Colon (tissue), 2 donors: Measurements from ENCODE around the gene TTC28.

Experiments
- FAIRE-seq: peaks from 2 replicates; lab custom pipeline; 2012; peaks lifted over from hg19 to GRCh38; lab: Jason Lieb, UNC
- donor health status: control.
- donor health status: control.

The TTC28 gene

DNA sequence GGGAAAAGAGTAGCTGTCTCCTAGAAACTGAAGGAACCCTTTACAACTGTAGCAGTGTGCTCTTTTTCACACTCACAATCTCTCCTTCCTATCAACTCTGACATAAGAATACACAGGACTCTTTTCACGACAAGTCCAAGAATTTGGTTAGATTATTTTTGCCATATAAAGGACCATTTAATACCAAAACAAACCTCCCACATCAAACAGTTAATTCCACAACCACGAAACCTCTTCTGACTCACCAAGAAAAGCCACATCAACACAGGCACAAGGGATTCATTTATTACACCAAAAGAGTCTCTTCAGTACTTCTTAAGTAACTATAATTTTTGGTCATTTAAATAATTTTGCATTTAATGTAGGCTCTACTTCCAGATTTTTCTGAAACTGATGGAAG lies 538.0 kb downstream of the TTC28 start:
- no peak for FAIRE-seq

DNA sequence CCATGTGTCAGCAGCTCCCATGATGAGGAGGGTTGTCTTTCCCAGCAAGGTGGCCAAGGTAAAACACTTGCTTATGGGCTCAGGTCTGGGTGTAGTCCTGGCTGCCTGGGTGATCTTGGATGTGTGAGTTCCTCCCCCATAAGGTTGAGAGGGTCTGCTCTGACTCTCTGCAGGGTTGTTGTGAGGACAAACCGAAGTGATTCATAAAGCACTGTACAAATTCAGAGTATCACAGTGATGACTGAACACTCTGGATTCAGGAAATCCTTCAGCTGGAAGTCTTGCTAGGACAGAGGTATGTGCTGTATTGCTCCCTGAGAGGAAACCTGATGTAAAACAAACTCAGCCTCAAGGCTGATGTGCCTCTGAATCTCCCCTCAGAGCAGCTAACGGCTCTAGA lies 539.7 kb downstream of the TTC28 start:
- FAIRE-seq = no peak

DNA sequence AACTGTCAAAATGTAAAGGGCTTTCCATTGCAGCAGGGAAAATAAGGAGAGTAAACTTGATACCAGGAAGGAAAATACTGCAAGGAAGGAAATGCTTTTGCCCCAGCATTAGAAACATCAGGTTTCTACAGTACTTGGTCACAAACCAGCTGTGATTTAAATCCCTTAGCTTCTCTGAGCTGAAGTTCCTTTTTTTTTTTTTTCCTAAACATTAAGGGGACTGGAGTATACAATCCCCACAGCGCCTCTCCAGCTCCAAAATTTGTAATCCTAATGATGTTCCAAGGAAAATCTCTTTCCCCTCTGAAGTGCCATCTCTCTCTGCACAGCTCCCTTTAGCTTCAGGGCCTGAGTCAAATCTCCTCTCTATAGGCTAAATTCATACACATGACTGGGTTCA lies 540.1 kb downstream of the TTC28 start:
- no peak for FAIRE-seq

DNA sequence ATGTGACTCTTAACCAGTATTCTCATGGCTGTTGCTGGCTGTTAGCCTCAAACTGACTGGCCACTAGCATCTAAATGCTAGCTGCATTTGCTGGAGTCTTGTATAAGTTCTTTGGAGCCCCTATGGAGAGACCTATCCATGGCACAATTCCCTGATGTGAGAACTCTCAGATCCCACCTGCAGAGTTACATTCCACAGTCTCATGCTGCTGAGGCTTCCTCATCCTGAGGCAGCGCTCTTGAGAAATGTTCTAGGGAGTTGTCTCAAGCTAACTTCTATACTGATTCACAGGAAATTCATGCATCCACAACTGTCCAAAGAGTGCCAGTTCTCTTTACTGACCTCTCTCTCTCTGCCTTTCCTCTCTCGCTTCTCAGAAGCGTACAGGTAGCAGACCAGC lies 542.6 kb downstream of the TTC28 start:
- no peak for FAIRE-seq

DNA sequence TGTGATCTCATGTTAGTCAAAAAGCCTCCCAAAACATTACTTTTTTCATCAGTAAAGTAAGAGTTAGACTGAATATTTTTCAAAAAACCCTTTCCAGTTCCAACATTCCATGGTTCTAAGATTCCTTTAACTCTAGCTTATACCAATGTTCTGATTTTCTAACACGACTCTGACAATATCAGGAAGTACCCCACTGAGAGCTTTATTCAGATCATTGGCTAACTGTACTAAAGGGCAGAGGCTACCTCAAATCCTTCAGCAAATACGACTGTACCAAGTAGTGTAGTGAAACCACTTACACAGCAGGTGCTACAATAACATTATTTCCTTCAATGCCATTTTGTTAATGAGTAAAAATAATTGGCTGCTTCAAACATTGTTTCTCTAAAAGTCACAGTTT lies 547.2 kb downstream of the TTC28 start:
- FAIRE-seq = no peak

DNA sequence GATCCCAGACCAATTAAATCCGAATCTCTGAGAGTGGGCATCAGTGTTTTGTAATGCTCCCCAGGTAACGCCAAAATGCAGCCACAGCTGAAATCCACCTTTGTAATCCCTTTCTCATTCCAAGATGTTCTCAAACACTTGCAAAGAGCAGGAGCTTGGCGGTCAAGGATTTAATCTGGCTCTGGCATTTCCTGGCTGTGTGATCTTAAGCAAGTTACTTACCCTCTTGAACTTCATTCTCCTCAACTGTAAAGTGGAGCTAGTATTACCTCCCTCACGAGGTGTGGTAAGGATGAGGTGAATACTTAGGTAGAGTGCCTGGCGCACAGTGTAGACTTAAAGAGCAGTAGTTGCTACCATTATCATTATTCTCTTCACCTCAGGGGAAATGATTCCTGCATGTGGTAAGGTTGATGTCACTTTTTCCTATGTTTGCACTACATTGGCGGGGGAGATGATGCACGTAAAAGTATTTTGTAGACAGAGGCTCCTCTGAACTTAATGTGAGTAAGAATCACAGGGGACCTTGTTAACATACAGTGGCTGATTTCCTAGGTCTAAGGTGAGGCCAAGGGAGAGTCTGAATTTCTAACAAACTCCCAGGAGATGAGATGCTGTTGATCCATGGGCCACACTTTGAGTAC lies 550.2 kb downstream of the TTC28 start:
- no peak for FAIRE-seq

DNA sequence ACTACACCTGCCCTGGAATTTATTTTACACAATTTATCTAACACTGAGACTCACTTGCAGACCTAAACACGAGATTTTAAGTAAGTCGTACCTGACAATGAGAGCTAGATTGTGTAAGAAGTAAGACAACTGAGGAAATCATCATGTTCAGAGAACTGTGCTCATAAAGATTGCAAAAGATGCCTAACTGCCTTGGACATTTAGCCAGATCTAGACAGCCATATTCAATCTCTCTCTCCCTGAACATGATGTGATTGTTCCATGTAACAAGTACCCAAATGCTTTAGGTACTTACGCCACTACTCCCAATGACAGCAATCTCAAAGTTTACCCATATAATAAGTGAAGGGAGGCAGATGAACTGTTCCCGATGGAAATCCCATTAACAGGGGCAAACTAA lies 550.8 kb downstream of the TTC28 start:
- FAIRE-seq = no peak

DNA sequence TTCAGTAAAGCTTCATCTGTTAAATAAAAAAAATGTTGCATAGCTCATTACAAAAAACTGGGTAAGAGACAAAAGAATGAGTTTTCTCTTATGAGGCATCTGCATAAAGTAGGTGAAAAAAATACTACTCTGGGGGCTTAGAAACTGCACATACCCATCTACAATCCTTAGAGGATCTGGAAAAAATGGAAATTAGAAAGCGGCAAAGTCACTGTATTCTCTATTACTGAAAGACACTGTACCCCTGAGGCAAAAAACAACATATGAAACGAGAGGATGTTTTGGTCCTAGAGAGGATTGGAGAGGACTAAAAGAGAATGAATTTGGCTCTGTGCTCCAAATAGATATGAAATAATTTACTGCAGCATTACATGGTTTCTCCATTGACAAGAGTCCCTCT lies 553.8 kb downstream of the TTC28 start:
- no peak for FAIRE-seq

DNA sequence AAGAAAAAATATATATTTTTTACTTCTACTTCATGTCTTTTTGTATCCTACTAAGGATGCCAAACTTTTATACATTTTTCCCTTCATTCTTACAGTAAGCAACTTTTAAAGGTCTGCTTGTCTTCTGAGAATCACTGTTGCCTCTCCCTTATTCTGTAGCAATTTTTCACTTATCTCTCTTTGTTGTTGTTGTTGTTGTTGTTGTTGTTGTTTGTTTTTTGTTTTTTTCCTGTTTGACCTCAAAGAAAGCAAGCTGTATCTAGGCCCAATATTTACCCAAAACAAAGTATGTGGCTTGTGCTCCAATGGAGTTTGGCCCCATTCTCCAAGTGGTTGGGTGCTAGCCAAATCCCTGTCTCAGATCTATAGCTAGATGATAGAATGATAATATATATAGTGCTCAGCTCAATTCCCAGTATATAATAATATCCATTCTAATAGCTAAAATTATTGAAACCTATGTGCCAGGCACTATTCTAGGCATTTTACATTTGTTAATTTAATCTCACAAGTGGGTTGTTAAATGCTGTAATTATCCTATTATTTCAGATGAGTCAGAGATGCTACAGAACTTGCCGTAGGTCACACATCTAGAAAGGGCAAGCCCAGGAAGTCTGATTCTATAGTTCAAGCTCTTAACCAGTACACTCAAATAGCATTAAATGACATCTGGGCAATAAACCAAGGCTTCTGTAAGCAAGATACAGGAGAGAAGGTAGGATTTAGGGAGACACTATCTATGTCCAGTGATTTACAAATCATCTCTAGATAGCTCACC lies 555.5 kb downstream of the TTC28 start:
- FAIRE-seq = no peak

DNA sequence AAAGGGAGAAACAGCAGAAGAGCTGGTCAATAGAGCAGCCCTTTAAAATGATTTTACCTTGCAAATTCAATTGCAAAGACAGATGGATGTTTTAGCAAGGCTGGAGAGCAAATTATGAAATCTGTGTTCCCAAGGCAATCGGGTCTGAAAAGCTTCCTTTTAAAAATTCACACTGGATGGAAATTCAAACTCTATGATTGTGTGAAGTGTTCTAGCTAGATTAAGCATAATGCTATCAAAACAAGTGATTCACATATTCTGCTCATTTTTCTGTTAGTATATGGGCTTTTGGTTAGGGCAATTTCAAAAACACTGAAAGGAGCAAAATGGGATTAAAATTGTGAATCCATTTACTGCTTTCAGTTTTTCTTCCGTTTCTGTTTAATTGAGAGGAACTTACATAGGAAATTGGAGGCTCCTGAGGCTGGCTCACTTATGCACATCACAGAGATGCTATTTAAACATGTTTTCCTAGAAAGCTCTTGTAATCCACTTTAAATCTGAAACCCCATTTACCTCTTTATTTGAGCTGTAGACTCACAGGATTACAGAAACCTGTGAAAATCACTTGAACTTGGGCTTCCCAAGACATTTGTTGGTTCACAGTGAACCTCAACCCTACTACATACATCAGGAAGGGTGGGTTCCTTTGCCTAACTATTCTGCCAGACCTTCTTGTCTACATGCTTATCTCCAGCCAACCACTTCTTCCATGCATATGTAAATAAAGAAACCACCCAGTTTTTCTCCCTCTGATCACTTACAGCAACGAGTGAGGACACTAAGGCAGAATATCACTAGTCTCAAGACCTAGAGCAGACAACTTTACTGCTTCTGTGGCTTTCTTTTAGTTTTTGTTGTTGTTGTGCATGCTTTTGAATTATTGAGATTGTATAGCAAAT lies 558.7 kb downstream of the TTC28 start:
- FAIRE-seq = no peak

DNA sequence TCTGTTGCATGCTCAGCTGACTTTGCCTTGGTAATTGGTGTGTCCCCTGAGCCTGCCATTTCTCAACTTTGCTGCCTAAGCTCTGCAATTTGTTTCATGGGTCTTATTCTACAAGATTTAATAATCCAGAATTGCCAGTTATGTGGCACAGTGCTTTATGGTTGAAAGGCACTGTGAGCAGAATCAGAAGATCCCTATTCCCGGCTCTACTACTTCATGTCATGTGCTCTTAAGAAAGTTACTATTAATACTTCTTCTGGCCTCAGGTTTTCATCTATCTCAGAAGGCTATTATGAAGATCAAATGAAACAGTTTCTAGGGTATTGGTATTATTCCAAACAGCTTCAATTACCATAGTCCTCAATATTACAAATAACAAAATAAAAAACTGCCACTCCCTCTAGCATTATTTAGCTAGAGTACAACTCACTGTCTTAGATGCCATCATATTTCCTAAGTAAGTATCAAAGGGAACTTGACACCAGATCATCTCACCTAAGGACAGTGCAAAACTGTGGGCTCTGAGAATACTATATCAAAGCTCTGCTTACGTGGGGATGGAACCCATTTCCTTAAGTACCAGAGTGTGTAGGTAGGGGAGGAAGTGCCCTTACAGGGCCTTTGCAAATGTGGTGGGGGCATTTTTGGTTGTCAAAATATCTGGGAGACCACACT lies 560.5 kb downstream of the TTC28 start:
- no peak for FAIRE-seq

DNA sequence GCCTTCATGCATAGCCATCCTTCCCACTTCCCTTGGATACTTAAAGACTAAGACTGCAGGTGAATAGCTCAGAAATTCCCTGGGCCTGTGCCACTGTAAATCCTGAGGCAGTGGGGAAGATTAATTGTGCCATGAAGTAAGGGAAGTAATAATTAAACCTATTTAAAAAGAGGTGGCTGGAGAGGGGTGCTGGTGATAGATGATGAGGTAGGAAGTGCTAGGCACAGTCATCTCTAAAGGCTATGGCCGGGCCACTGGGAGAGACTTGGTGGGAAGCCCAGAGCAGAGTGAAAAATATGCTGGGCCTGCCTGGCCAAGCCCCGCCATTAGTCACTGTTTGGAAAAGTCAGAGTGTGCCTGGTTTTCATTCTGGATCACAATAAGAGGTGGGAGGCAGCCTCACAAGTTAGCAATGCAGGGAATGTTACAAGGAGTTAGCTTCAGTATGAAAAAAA lies 563.4 kb downstream of the TTC28 start:
- FAIRE-seq = no peak

DNA sequence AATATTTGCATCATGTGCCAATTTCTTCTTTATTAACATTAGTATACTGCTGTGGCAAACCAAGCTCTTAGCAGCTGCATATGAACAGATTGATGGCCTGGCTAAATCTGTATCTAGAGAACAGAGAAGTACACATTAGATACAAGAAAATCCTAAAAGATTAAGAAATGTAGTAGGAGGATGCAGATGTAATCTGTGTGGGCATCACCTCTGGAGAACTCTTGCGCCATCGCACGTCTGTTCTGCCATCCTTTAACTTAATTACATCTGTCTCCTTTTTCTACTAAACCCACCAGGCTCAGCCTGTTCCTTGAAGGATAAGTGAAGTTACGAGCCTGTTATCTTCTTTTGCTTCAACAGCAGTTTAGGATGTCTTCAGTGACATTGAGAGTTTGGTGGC lies 564.2 kb downstream of the TTC28 start:
- no peak for FAIRE-seq

DNA sequence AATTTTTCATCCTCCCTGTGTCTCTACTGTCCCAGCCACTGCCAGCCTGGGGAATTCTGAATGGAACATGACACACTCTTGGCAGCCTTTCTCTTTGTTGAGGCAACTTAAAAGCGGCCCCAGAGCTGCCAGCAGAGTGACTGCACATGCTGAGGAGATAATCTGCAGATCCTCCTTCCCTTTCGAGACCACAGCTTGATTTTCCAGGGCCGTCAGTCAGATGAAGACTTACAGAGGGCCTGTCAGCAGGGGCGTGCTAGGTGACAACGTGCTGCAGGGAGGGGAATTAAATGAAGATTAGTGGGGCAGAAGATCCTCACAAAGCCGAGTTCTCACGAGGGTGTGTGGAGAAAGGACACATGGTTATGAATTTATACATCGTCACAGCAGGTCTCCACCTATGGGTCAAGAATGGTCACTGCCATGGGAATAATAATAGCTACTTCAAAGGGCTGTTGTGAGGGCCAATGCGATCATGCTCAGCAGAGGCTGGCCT lies 567.0 kb downstream of the TTC28 start:
- FAIRE-seq = no peak

DNA sequence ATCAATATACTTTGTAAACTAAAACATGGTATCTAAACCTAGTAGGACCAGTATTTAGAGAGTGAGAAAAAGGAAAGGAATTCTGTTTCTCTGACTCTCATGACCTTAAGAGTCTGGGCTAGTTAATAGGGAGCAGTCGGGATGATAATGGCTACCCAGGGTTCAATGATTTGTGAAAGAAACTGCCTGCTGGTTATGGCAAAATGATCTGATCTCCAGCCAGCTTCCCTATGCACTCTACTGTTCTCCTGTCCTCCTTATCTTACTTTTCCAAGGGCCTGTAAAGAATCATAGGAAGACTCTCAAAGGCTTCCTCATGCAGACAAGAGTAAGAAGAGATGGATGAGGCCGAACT lies 567.5 kb downstream of the TTC28 start:
- FAIRE-seq = no peak

DNA sequence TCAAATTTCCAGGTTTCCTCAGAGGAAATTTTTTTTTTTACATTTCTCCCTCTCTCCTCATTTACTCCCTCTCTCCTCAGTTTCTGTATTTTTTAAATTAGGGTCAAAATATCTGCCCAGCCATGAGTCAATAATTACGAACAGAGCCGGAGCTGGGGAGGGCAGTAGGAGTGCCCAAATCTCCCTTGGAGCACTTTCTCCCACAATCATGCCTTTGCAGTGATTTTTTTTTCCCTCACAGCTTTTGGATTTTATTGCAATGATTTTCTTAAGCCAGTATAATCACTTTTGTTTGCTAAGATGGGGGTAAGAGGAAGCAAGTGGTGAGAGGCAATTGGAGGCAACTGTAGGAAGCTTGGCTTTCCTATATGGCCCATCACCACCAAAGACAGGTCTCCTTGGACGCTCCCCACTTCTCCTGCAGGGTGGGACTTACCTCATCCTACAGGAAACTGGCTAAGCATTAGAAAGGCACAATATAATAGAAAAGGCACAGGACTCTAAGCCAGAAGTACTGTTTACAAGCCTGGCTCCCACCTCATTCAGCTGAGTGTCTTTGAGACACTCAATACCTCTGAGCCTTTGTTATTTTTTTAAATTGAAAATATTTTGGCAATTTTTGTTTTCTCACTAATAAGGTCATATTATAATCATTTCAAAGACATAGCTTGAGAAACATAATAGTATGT lies 568.0 kb downstream of the TTC28 start:
- no peak for FAIRE-seq

DNA sequence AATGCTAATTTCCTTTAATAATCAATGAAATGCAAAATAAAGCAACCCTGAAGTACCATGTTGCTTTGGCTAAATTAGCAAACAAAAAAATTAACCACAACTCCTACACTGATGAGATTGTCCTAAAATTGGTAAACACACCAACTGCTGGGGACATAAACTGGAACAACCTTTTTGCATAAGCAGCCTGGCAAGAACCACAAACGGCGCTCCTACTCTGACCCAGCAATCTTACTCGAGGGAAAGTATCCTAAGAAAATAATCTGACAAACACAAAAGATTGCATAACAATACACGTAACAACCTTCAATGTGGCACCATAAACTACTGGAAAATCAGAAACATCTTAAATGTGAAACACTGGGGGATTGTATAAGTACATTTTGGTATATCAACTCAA lies 570.8 kb downstream of the TTC28 start:
- no peak for FAIRE-seq

DNA sequence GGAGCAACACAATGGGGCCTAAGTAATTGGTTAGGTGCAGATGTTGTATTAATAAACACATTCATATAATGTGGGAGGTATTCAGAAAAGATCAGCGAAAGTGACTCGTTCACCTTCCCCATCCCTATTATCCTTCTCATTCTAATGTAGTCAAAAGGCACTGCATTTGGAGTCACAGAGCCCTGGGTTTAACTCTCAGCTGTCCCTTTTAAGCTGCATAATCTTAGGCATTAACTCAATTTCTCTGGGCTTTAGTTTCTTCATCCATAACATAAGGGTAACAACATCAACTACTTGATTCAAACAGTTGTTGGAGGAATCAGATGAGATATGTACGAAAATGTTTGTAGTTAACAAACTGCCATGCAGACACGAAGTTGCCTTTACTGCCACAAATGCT lies 573.0 kb downstream of the TTC28 start:
- FAIRE-seq = no peak

DNA sequence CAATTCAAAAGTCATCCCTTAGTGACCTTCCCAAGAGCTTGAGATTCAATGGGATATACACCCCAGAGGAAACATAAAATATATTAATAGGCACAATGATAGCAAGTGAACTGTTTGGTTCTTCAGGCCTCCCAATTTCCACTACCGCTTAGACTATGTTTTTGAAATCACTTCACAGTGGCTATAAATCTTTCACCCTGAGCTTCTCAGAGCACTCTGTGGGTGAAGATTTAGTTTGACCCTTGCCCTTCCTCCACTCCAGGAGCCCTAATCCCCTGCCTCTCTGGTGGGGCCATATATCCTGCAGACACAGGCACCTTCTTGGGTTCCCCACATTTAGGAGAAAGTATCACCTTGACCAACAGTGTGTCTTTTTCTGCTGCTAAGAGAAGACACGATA lies 573.7 kb downstream of the TTC28 start:
- FAIRE-seq = no peak

DNA sequence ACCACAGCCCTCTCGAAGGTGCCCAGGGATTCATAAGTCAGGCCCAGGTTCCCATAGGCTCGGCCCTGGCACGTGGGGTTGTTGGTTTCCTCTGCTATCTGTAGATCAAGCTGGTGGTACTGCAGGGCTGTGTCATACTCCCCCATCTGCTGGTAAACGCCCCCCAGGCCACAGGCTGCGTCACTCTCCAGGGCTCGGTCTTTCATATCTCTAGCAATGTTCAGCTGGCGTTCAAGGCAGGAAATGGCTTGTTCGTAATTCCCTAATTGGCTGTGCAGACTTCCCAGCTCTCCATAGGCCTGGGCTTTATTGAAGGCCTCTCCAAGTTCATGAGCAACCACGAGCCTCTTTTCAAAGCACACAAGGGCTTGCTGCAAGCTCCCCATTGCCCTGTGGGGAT lies 574.2 kb downstream of the TTC28 start:
- no peak for FAIRE-seq

DNA sequence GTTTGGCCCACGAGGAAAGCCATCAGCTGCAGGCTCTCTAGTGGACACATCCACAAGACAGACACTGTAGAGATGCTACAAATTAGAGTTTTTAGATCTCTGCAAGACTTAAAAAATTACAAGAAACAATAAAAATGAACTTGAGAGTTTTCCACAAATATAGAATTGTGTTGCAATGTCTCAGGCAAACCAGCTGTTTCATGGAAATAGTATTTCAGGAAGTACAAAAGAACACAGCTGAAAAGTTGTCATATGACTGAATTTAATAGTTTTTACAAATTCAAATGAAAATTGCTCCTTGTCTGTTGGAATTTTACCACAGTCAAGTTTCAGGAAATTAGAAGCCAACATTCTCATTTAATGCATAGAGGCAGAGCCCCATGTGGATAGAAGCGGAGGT lies 576.0 kb downstream of the TTC28 start:
- FAIRE-seq = no peak
